Stimulated activated CD4-positive, alpha-beta T cell treated with anti-CD3 and anti-CD28 coated beads, Interleukin-2, amount 100 ng/mL, for 24 hours (primary cell): ENCODE data around the gene IPCEF1.
"Not testable (repeated sequence)": the region's sequence is repeated elsewhere in the genome, so short reads cannot be mapped to it uniquely, and the experiment has no call there.

Experiments
- DNase-seq, 2 donors: peaks; one replicate each; pipeline ENCODE4 v3.0.0-alpha.2; 2020

The IPCEF1 gene

DNA sequence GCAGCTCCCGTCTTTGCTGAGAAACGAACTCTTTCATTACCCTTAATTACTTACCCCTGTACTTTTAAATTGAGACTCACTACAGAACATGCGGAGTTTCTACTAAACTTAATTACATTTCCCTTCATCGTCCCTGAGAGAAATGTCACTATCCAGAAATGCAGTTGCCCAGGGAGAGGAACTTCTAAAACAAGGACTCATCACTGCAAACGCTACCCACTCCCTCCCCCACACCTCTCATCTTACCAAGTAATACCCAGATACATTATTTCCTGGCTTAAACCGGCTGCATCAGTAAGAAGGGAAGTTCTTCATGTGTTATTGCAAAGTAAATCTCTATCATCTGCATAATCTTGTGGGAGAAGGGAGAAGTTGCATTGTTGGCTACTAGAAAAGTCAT, 138.3 kb downstream of the IPCEF1 start:
- DNase-seq, result peak; percentile 23 to 31

DNA sequence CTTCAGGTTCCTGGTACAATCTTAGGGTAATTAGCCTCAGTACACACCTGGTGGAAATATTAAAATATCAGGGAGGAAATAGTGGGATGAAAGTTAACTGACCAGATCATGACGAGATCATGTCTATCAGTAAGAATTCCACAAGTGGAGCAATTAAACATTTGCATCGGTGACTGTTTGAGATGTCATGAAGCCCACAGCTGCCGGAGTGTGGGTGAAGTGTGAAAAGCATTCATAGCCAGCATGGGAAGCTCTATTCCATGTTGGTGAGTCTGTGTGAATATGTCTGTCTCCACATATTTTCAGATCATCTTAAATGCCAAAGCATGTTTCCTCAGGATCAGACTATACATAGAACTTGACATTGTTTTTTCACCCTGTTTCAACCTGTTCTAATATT, 142.8 kb downstream of the IPCEF1 start:
- DNase-seq, result no peak

DNA sequence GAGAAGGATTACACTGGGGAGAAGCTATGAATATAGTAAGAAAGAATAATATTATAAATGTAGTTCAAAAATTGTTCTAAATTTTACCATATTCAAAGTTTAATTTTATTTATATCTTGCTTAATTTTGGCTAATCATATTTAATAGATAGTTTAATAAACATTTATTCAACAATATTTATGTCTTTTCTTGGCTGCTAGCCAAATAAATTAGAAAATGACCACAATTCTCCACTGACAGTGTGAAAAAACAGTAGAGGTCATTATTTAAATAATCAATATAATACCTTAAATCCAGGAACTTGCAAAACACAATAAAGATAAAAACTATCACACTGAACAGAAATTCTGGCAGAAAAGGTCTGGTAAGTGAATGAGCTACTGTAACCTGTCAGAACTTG, 145.9 kb downstream of the IPCEF1 start:
- no peak for DNase-seq

DNA sequence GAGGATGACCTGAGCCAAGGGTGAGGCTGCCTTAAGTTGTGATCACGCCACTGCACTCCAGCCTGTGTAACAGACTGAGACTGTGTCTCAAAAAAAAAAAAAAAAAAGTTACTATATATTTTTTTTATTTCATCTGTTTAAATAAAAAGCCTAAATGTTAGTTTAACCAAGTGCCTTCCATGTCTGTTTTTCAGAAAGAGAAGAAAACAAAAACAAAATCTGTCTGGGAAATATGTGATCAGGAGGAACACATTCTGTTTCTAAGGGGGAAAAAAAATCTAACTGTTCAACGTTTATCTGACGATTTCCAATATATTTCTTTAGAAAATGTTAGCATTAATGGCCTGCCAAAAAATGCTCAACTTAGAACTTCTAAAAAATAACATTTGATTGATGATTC, 147.0 kb downstream of the IPCEF1 start:
- DNase-seq, result no peak

DNA sequence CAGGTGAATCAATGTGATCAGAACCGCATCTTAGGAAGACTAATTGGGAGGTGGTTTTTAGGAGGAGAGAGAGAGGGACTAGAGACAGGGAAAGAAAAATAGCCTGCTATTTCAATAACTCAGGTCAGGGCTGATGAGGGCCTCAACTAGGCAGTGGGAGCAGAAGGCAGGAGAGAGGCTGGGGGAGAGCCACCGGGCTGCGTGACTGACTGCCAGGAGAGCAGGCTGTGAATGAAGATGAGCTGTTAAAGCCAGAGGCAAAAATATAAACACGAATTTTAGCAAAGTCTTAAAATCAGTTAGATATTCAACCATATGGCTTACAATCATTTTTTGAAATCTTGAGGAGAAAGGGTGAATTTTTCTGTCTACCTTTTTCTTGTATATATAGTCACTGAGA, 149.6 kb downstream of the IPCEF1 start:
- DNase-seq, result no peak

DNA sequence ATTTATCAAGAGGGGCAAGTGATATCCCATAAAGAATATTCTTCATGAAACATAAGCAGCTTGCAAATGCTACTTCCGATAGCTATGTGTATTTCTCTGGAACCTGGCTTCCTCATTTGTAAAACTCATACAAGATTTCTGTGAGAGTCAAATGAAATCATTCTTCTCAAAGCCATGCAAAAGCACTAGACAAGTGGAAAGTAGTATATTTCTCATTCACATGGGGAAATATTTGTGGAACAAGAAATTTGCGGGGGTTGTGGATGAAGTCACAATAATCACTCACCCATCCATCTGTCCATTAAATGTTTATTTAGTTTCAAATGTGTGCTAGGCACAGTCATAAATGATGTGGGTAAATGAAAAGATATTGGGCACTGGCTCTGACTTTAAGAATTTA, 150.5 kb downstream of the IPCEF1 start:
- DNase-seq, result no peak

DNA sequence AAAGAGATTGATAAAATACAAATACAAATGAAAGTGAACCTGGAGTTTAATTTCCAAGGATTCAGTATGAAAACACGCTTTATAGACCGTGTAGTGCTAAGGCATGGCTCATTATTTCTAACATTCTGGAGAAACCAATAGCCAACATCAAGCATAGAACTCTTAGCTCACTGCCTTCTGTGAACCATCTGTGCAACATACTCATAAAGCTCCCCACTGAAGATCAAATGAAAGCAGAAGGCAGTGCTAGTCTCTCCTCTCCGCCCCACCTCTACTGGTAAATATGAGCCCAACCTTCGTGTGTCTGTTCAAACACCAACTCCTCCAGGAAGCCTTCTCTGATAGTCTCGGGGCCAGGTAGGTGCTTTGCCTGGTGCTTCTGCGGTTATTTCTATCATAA, 153.6 kb downstream of the IPCEF1 start:
- no peak for DNase-seq

DNA sequence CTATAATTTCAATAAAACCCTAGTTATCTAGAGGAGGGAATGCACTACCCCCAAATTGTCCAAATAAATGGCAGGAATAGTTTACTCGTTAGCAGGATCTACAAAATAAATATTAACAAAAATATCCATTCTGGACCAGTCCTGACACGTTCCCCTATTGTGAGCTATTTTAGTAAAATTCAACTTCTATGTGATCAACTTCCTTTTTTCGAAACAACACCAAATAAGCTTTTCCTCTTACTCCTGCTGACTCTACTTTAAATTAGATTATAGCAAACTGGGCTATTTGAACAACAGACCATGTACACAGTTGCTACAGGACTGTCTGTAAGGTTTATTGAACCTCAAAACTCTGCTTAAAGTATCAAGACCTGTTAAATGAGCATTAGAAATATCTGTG, 154.3 kb downstream of the IPCEF1 start:
- no peak for DNase-seq

DNA sequence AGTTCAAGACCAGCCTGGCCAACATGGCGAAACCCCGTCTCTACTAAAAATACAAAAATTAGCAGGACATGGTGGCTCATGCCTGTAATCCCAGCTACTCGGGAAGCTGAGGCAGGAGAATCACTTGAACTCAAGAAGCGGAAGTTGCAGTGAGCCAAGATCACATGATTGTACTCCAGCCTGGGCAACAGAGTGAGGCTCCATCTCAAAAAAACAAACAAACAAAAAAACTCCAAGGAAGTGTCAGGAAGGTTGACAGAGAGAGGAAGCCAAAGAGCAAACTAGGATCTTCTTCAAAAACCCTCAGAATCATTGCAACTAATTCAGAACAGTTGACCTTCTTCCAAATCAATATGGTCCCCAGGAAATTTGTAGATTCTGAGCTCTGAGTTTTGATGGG, 154.9 kb downstream of the IPCEF1 start:
- DNase-seq, result not testable (repeated sequence)

DNA sequence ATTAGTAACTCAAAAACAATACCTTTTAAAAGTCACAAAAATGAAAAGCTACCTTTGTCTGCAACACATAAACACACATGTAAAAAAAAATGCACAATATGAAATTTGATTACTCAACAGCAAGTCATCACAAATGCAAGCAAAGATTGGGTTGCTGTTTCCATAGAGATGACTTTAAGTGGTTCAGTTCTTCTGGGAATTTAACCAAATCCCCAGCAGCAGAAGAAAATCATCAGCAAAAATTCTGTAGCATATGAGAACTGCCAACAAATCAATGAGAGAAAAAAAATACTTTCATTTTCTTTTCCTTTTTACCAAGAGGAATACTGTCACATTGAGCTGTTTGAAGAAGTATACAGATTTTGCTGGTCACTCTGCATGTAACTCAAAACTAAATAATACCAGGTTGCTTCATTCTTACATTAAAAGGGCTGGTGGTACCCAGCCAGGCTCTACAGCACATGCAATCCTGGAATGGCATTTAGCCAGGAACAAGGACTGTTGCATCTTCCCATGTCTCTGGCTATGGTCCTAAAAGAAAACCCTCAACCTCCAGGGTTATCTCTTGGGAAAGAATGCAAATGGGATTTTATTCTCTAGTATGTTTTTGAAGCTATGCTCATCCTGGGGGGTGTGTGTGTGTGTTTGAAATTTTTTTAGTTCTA, 159.3 kb downstream of the IPCEF1 start:
- no peak for DNase-seq

DNA sequence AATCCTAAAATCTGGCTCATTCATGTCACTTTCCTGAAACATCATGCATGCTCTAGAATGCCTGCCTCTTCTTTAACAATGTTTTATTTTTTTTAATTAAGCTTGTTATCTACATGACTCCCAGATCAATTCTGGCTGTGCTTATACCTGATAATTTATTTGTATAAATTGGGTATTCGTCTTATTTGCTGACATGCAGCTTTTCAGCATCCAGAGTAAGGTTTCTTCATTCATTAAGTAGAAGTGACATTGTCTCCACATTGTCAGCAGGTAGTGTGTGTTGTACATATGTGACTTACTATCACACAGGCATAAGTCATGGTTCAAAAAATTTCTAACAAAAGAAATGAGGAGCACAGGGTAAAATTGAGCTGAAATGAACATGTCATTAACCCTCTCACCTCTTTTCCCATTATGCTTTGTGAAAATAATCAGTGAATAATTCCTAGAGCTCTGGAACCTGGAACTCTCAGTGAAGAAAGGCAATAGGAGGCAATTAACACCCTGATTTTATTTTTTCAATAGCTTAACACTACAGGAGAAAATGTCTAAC, 160.2 kb downstream of the IPCEF1 start:
- DNase-seq, result no peak

DNA sequence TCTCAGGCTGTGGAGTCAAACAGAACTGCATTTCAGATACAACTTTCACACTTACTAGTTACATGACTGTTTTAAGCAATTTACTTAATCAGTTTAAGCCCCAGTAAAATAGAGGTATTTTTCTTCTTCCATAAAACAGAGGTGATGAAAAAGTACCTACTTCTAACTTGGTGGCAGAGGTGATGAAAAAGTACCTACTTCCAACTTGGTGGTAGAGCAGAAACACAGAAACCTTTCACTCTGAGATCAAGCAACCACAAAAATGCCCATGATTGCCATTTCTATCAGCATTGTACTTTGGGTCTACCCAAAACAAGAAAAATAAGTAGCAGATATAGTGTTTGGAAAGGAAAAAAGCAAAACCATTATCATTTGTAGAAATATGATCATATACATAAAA, 168.9 kb downstream of the IPCEF1 start:
- no peak for DNase-seq

DNA sequence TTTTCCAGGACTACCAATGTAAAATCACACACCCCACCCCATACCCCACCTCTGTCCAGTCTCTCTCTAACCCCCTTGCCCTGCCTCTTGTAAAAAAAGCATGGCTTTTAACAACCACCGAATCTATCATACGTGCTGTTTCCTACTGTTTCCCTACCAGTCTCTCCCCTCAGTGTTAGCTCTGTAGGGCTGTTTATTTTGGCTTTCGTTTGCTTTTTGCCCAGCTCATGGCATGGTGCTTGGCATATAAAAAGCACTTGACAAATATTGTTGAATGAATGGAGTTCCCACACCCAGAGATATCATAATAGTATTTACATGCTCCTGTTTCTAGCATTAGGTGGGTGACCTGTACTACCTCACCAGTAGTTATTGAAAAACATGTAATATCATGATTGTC, 169.4 kb downstream of the IPCEF1 start:
- DNase-seq, result no peak

DNA sequence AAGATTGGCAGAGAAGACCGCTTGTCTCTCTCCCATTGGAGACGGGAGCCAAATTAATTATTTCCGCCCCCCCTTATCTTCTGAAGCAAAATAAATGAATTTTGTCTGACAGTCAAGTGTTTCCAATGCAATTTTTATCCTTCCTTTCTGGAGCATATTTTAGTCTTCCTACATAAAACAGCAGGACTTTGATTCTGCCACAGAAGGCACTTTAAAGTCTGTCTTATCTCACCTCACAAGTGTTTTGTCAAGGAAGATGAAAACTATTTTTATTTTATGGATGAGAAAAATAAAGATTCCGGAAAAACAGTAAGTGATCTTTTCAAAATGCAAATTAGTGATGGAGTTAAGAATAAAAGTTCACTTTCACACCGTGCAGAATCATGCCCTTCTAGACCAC, 177.2 kb downstream of the IPCEF1 start:
- DNase-seq, result no peak

DNA sequence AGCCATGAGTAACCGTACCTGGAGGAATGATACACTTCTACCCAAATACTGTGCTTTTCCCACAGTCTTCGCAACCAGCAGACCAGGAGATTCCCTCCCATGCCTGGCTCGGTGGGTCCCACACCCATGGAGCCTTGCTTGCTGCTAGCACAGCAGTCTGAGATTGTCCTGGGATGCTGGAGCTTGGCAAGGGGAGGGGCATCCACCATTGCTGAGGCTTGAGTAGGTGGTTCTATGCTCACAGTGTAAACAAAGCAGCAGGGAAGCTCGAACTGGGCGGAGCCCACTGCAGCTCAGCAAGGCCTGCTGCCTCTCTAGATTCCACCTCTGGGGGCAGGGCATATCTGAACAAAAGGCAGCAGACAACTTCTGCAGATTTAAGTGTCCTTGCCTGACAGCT, 184.2 kb downstream of the IPCEF1 start:
- peak in 1 of 2 donors; percentile 15 for DNase-seq

DNA sequence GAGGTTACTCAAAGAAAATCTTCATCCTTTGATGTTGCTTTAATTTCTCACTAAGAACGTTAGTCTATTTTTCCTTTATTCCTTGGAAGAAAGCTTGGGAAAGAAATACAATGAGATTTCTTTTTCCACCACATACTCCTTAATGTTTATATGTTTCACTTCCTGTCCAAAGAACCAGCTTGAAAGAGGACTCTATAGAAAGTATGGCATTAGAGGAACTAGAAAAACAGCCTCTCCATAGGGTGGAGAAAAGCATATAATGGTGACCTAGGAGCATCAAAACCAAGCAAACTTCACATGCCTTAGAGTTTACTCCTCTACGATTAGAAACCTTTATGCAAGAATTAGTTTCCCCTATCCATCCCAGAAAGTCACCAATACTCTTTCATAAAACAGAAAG, 186.5 kb downstream of the IPCEF1 start:
- DNase-seq, result no peak

DNA sequence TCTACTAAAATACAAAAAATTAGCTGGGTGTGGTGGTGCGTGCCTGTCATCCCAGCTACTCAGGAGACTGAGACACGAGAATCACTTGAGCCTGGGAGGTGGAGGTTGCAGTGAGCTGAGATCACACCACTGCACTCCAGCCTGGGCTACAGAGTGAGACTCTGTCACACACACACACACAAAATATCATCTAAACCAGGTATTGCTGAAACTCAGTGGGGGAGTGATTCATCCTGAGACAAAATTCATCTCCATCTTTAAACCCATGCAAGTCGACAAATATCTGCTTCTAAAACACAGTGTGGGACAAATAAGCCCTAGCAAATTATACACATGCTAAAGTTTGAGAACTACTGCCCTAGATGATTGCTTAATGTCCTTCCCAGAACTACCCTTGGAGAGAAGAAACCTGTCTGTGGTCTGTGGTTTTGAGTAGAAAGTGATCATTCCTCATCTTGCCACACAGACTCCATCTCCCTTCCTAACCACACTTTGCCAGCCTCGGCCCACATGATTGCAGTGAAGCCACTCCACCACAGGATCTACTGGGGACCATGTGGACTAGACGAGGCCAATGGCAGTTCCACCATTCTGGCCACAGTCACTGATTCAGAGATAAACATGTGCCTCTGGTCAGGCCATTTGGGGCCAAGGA, 187.3 kb downstream of the IPCEF1 start:
- DNase-seq, result peak in 1 of 2 donors; percentile 40

DNA sequence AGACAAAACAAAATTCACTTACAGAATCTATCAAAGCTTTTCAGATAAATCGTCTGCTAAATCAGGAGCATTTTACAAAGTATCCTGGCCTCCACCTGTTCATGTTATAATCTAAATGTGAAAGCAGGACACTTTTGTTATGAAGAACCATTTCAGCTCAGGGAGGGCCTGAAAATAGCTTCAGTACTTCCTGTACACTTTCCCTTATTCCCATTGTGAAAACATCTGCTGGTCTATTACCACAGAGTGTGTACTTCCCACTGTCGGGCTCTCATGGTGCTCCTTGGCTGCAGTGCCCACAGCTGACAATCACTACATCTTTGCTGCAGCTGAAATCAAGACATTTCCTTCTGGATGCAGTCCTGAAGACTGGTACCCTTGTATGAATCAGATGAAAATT, 189.5 kb downstream of the IPCEF1 start:
- no peak for DNase-seq

DNA sequence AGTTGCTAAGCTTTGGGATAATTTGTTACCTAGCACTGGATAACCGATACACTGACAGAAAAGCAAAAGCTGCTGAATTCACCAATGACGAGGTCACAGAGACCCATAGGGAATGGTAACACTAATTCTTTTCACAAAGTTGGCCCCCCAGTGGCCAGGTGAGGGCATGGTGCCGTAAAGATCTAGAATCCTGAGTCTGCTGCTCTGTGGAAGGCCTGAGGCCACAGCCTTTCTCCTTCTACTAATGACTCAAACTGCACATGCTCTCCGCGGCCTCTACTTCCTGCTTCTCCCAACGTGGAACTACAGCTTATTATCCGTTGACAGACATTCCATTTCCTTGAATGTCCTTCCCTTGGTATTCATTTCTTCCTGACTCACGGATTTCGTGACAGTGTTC, 190.5 kb downstream of the IPCEF1 start:
- DNase-seq, result no peak

DNA sequence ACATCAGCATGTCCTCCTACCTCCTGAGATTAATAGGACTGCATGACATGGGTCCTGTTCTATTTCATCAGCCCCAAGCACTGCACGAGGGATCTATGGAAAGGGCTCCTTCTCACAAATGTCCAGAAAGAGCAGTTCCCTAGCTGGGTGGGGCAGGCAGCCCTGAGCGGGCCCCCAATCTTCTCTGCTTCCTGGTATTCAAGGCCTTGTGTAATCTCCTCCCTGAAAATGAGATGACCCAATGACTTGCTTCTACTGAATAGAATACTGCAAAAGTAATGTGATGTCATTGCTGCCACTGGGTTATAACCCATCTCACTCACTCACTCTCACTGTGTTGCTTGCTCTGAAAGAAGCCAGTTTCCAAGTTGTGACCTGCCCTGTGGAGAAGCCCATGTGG, 191.1 kb downstream of the IPCEF1 start:
- no peak for DNase-seq

DNA sequence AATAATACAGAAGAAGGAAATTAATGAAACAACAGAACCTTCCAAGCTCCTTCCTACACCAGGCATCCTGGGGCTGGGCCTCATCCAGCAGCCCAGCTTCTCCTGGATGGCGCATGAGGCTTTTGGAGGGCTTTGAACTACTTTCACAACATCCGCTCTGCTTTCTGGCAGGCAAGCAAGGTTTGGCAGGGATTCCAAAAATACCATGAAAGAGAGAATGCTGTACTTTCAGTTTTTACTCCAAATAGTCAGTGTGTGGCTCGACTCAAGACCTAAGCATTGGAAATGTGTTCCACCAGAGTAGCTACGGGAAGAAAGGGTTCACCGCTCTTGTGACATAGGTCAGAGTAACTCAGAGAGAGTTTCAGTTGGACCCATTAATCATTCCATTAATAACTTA, 192.2 kb downstream of the IPCEF1 start:
- no peak for DNase-seq

DNA sequence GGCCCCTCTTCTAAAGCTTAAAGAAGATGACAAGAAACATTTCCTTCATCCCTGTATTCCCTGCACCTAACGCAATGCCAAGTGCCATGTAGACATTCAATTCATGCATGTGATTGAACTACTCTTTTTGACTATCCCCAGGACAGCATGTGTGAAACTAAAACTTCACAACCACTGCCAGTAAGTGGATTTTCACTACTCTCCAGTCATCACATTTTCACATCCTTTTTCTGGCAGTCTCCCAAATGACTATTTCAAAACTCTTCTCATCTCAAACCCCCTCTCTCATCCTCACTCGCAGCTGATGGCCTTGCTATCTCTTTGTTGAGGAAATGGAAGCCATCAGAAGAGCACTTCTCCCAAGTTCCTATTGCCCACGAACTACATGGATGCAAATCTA, 194.9 kb downstream of the IPCEF1 start:
- DNase-seq, result no peak

DNA sequence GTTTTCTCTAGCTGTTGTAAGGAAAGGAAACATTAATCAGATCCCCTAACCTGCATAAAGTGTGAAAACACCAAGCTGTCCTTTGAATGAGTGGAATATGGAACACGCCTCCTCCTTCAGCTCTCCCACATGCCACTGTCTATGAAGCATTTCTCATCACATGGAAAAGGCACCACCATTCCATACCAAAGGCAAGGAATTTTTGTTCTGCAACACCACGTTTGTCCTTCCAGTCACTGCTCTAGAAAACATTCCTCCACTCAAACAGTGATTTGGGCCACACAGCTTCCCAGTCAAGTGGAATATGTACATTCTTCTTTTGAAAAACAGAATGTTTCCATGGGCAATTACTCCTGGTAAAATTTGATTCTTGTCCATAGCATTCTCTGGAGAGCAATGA, 197.5 kb downstream of the IPCEF1 start:
- no peak for DNase-seq

DNA sequence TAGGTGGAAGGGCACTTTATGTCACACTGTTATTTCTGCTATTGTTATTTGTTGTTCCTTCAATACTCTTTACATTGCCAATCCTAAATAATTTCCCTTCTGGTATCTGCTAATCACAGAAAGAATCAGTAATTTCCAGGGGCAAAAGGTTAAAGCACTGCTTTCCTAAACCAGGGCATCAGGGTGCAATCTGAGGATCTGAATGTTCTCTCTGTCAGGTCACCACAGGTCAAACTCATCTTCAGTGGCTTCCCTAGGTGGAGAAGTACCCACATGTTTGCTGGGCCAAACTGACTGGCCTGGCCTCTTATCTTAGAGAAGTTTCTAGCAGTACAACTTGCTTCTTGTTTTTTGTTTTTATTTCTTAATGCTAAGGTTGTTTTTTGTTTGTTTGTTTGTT, 198.9 kb downstream of the IPCEF1 start:
- no peak for DNase-seq

DNA sequence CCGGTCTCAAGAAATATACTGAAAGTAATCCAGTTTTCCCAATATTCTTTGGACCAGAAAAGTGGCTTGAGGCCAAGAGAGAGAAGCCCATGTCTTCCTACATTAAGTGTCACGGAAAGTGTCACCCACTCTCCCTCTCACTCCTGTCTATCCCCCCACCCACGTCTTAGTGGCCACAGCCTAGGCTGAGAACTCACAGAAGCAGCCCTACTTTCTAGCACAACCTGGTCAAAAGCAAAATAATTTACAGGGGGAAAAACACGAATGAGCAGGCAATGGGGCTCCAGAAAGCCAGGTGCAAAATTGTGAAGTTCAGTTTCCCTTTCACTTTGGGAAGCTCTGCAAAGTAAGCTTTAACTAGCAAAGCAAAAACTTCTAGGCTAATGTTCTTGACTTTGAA, 199.5 kb downstream of the IPCEF1 start:
- DNase-seq, result no peak
